Mesothelial cell of epicardium (in vitro differentiated cells): ENCODE results near the gene POC5. TPM values are rescaled to one million over a fixed set of nuclear protein-coding genes. Genes with fewer than 3 reads are reported as not detected.
"Not testable (repeated sequence)": the region's sequence is repeated elsewhere in the genome, so short reads cannot be mapped to it uniquely, and the experiment has no call there.

Experiments
- DNase-seq, 2 experiments: peaks; one replicate each; pipeline ENCODE4 v3.0.0; 2021; ENCODE audit warnings: low spot score in 2 of 2; ENCODE audit not compliant: unreplicated experiment in 2 of 2
- H3K27ac Mint-ChIP-seq: 2 replicates; pipeline ENCODE4 v1.8.0; 2021; ENCODE audit warnings: mixed read lengths
- H3K27me3 Mint-ChIP-seq: 2 replicates; pipeline ENCODE4 v1.8.0; 2021; ENCODE audit warnings: low read depth, mixed read lengths
- H3K36me3 Mint-ChIP-seq: 2 replicates; pipeline ENCODE4 v1.8.0; 2021; ENCODE audit warnings: mixed read lengths
- H3K4me1 Mint-ChIP-seq: 2 replicates; pipeline ENCODE4 v1.8.0; 2021; ENCODE audit warnings: mixed read lengths
- H3K4me3 Mint-ChIP-seq: 2 replicates; pipeline ENCODE4 v1.8.0; 2021; ENCODE audit warnings: mild to moderate bottlenecking, moderate library complexity, mixed read lengths
- H3K9me3 Mint-ChIP-seq: 2 replicates; pipeline ENCODE4 v1.8.0; 2021; ENCODE audit warnings: mixed read lengths
- total RNA-seq: library from RNA; stranded (reverse); gene quantifications from 3 replicates; pipeline ENCODE4 v1.2.1, GENCODE V29; 2021
- TF ChIP-seq, protein P1 (sequence below): fragments of 200-600 bp; sonication (generic); IDR thresholded peaks from one replicate; pipeline ENCODE4 v1.5.0; 2021; ENCODE audit warnings: antibody characterized with exemption; ENCODE audit not compliant: unreplicated experiment

Gene POC5
- total RNA-seq, 1 donor from 2014 or later: 15.0 TPM

DNA sequence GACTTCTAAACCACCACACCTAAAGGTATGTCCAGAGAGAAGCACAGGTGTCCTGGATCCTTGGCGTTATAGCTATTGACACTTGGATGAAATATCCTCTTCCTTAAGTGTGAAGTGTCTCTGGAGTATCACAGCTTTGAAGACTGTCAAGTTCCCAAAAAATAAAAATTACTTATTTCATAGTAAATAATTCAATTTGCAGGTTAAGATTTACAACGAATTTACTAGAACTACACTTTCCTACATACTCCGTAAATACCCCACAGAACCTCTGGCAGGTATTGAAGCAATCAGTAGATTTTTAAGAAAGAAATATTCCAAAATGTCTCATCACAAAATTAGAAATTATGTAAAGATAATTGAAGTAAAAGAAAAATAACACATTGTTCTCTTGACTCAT lies 27.1 kb upstream of the POC5 start:
- TF ChIP-seq, protein P1, sequence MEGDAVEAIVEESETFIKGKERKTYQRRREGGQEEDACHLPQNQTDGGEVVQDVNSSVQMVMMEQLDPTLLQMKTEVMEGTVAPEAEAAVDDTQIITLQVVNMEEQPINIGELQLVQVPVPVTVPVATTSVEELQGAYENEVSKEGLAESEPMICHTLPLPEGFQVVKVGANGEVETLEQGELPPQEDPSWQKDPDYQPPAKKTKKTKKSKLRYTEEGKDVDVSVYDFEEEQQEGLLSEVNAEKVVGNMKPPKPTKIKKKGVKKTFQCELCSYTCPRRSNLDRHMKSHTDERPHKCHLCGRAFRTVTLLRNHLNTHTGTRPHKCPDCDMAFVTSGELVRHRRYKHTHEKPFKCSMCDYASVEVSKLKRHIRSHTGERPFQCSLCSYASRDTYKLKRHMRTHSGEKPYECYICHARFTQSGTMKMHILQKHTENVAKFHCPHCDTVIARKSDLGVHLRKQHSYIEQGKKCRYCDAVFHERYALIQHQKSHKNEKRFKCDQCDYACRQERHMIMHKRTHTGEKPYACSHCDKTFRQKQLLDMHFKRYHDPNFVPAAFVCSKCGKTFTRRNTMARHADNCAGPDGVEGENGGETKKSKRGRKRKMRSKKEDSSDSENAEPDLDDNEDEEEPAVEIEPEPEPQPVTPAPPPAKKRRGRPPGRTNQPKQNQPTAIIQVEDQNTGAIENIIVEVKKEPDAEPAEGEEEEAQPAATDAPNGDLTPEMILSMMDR: no peak
- no peak for DNase-seq
- H3K27me3 Mint-ChIP-seq: peaks cover 35% of the 10 kb centered on the region
- no peak overlapping the region for H3K4me3 Mint-ChIP-seq
- no peaks in the 10 kb centered on the region for H3K9me3 Mint-ChIP-seq
- no peaks in the 10 kb centered on the region for H3K4me1 Mint-ChIP-seq
- H3K36me3 Mint-ChIP-seq: no peaks in the 10 kb centered on the region
- no peak overlapping the region for H3K27ac Mint-ChIP-seq

DNA sequence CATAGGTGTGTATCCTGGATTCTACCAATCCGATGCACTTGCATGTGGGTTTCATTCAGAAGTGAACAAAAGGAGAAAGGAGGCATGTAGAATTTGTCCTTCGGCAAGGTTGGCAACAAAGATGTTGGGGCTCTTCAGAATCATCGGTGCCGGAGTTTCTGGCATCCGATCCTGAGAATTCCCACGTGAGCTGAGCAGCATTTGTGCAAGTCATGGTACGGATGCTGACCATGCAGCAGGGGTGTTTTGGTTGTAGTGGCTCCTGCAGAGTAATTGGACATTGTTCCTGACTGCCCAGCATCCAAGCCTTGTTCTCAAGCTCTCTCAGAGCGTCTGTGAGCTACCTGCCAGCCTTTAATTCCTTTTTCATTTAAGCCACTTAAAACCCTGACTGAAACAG lies 19.0 kb upstream of the POC5 start:
- H3K36me3 Mint-ChIP-seq: no peaks in the 10 kb centered on the region
- no peaks in the 10 kb centered on the region for H3K4me1 Mint-ChIP-seq
- no peak overlapping the region for H3K4me3 Mint-ChIP-seq
- H3K27ac Mint-ChIP-seq: no peak overlapping the region
- no peak for DNase-seq
- H3K27me3 Mint-ChIP-seq: peaks cover 31% of the 10 kb centered on the region
- H3K9me3 Mint-ChIP-seq: peaks cover 3% of the 10 kb centered on the region
- TF ChIP-seq, protein P1: no peak

DNA sequence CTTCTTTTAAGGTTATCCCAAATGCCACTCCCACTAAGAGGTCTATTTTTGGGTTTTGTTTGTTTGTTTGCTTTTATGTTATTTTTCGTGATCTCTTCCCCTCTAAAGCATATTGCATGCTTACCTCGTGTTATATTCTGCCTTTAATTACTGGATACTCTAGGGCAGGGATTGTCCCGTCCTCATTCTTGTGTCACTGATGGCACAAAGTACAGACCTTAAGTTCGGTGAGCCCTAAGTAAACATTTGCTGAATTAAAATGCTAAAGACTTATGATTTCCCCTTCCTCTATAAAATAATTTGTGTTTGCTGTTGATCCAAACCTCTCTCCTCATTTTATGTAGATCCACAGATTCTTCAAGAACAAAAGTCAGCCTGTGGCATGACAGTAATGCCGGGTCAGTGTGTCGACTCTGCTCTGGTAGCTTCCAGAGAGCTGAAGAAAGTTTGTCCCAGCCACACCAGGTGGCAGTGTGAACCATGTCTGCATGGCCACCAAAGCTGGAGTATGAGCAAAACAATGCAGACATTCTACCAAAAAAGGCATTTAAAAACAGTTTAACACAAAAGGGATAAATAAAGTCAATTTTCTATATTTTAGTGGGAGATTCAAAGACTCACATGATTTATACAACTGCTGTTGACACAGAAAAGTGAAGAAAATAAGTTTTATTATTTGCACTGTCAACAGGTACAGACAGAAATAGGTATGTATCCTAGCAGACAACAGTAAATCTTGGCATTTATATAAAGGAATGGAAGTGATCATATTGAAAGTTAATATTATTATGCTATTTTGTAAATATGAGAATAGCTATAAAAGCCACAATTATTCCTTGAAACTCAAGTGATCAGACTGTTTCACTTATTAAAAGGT lies 17.9 kb upstream of the POC5 start:
- H3K27me3 Mint-ChIP-seq: peaks cover 22% of the 10 kb centered on the region
- H3K9me3 Mint-ChIP-seq: peaks cover 3% of the 10 kb centered on the region
- no peak overlapping the region for H3K27ac Mint-ChIP-seq
- DNase-seq: no peak
- H3K4me3 Mint-ChIP-seq: no peak overlapping the region
- no peaks in the 10 kb centered on the region for H3K4me1 Mint-ChIP-seq
- no peaks in the 10 kb centered on the region for H3K36me3 Mint-ChIP-seq
- TF ChIP-seq, protein P1: no peak

DNA sequence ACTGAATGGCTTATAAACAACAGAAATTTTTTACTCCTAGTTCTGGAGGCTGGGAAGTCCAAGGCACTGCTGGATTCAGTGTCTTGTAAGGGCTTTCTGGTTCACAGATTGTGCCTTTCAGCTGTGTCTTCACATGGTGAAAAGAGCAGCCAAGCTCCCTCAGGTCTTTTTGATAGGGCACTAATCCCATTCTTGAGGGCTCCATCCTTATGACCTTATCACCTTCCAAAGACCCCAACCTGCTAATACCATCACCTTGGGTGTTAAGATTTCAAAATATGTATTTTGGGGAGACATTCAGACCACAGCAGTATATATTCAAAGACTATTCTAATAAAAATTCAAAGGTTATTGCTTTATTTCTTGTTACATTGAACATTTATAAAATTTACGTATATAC lies 16.5 kb upstream of the POC5 start:
- H3K27me3 Mint-ChIP-seq: peaks cover 17% of the 10 kb centered on the region
- H3K4me1 Mint-ChIP-seq: no peaks in the 10 kb centered on the region
- no peaks in the 10 kb centered on the region for H3K36me3 Mint-ChIP-seq
- peaks cover 3% of the 10 kb centered on the region for H3K9me3 Mint-ChIP-seq
- TF ChIP-seq, protein P1: no peak
- DNase-seq: no peak
- H3K4me3 Mint-ChIP-seq: no peak overlapping the region
- H3K27ac Mint-ChIP-seq: no peak overlapping the region

DNA sequence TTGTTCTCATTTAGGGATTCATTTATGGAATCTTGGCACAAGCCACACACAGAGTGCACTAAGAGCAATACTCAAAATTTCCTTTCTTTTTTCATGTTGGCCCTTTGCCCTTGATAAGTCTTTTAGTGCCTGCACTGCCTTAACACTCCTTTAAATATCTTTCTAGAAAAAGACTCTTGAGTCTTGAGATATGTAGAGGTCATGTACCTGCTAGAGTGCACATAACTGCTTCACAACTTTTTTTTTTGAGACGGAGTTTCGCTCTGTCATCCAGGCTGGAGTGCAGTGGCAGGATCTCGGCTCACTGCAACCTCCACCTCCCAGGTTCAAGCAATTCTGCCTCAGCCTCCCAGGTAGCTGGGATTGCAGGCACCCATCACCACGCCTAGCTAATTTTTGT lies 14.3 kb upstream of the POC5 start:
- not testable (repeated sequence) for H3K36me3 Mint-ChIP-seq, H3K4me1 Mint-ChIP-seq, H3K4me3 Mint-ChIP-seq, H3K27ac Mint-ChIP-seq, DNase-seq, H3K9me3 Mint-ChIP-seq
- peaks cover 11% of the 10 kb centered on the region for H3K27me3 Mint-ChIP-seq

DNA sequence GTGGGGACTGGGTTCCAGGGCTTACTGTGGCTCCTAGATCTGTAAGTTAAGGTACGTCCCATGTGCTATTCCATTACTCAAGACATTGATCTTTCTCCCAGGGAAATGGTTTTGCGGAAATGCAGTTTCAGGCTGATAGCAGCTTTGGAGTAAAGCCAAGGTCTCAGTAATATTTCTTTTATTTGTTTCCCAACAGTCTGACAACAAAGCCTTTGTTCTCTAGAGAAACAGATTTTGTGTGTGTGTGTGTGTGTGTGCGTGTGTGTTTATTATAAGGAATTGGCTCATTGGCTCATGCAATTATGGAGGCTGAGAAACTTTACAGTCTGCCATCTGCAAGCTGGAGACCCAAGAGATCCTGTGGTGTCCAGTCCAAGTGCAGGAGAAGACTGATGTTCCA lies 12.1 kb upstream of the POC5 start:
- H3K4me3 Mint-ChIP-seq: no peak overlapping the region
- H3K36me3 Mint-ChIP-seq: no peaks in the 10 kb centered on the region
- no peak for DNase-seq
- TF ChIP-seq, protein P1: no peak
- peaks cover 7% of the 10 kb centered on the region for H3K27me3 Mint-ChIP-seq
- H3K9me3 Mint-ChIP-seq: peaks cover 10% of the 10 kb centered on the region
- no peak overlapping the region for H3K27ac Mint-ChIP-seq
- no peaks in the 10 kb centered on the region for H3K4me1 Mint-ChIP-seq
